B cell (primary cell): Measurements from ENCODE around the gene DNAH3.

ENCODE experiments used
- CTCF ChIP-seq: fragments of 200-600 bp; IDR thresholded peaks from one replicate; pipeline ENCODE4 v1.8.0; 2022; ENCODE audit warnings: antibody characterized with exemption, mild to moderate bottlenecking
- EZH2 ChIP-seq: IDR thresholded peaks from 2 replicates; pipeline ENCODE4 v1.6.1; 2012; ENCODE audit warnings: borderline replicate concordance, low read depth, mild to moderate bottlenecking, moderate library complexity, low read length; ENCODE audit not compliant: insufficient read depth, poor library complexity, severe bottlenecking

- TF ChIP-seq CTCF (no peak), EZH2 (no peak)
Observed at GRCh38 chr16:21092951-21093350, 57.7 kb downstream of the DNAH3 start.
